GM12864 (cell line): Measurements from ENCODE around the gene PDSS2.
"Not testable (repeated sequence)": the region's sequence is repeated elsewhere in the genome, so short reads cannot be mapped to it uniquely, and the experiment has no call there.

Experiments used
- DNase-seq: peaks from one replicate; pipeline ENCODE4 v3.0.0-alpha.2; 2011; ENCODE audit warnings: low read depth
- H3K4me3 ChIP-seq: 2 replicates; pipeline ENCODE4 v1.5.1; 2011; ENCODE audit warnings: mild to moderate bottlenecking, low read depth, low read length, control low read depth
- TF ChIP-seq, protein P1 (sequence below): IDR thresholded peaks from 2 replicates; pipeline ENCODE4 v1.5.1; 2011; ENCODE audit warnings: low read depth, mild to moderate bottlenecking, moderate library complexity, low read length, control low read depth, inconsistent platforms; ENCODE audit errors: missing control alignments

PDSS2 gene

DNA sequence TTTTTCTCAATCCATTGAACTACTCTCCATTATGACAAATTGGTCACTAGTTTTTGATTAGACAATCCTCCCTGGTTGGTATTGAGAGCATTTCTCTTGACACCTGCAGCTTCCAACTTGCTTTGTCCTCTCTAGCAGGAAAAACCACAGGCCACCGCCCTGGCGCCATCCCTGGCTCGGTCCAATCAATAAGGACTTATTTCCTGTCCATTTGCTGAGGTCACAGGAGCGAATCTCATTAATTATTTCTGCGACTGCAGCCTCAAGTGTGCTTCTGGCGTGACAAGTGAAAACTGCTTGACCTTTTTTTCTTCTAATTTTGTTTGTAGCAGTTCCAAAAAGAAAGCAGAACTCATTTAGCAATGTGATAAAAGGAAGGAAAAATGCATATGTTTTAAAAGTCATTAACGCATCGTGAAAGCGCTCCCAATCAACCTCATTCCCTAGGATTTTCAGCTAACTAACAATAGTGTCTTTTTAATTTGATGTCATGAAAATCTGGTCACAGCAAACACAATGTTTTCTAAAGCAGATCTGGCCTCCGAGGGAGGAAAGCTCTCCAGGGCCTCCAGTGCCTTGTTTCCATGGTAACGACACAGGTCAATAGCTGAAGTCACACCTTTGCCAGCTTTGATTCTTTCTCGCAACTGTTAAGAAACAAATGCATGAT lies 305.1 kb downstream of the PDSS2 start:
- DNase-seq, result no peak
- TF ChIP-seq, protein P1, sequence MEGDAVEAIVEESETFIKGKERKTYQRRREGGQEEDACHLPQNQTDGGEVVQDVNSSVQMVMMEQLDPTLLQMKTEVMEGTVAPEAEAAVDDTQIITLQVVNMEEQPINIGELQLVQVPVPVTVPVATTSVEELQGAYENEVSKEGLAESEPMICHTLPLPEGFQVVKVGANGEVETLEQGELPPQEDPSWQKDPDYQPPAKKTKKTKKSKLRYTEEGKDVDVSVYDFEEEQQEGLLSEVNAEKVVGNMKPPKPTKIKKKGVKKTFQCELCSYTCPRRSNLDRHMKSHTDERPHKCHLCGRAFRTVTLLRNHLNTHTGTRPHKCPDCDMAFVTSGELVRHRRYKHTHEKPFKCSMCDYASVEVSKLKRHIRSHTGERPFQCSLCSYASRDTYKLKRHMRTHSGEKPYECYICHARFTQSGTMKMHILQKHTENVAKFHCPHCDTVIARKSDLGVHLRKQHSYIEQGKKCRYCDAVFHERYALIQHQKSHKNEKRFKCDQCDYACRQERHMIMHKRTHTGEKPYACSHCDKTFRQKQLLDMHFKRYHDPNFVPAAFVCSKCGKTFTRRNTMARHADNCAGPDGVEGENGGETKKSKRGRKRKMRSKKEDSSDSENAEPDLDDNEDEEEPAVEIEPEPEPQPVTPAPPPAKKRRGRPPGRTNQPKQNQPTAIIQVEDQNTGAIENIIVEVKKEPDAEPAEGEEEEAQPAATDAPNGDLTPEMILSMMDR, result no peak

DNA sequence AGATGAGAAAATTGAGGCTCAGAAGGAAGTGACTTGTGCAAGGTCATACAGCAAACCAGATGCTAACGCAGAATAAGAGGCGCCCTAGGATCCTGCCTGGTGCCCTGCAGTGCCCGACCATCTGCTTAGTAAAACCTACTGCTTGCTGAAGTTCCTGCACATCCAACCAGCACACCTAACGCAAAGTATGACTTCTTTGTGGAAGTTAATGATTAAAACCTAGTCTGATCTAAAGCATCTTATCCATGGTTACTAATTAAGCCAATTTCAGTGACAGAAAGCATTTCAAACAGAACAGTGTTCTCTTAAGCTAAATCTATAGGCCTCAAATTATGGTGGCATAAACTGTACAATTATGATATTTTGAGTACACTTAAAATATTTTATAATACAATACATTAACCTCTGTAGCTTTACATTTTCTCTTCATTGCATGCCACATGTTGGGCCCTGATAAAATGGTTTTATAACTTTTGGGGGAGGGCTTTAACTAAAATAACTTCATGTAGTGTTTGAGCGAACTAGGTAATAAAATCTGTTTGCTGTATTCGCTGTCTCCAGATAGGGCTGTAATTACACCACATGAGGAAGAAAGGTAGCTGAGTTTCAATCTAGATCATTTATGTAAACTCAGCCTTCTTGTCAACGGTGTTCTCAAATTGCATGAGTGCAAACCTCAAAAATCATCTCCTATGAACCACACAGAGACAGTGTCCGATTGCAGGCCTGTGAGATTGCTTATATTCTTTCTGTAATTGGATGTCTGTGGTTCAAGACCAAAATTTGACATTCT lies 306.5 kb downstream of the PDSS2 start:
- TF ChIP-seq, protein P1, result no peak
- no peak overlapping the region for H3K4me3 ChIP-seq
- no peak for DNase-seq

More for the DNA sequence above, 305.1 kb downstream of the PDSS2 start:
- H3K4me3 ChIP-seq, result no peak overlapping the region

DNA sequence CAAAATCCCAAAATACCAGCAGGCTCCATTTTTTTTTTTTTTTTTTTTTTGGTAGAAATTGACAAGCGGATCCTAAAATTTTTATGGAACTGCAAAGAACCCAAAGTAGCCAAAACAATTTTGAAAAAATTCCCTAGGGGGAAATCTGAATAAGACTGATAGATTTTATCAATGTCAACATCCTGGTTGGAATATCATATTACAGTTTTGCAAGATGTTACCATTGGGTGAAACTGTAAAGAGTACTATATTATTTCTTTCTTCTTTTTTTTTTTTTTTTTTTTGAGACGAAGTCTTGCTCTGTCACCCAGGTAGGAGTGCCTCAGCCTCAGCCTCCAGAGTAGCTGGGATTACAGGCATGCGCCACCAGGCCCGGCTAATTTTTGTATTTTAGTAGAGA lies 314.7 kb downstream of the PDSS2 start:
- no peak overlapping the region for H3K4me3 ChIP-seq
- no peak for DNase-seq
- TF ChIP-seq, protein P1, result no peak

DNA sequence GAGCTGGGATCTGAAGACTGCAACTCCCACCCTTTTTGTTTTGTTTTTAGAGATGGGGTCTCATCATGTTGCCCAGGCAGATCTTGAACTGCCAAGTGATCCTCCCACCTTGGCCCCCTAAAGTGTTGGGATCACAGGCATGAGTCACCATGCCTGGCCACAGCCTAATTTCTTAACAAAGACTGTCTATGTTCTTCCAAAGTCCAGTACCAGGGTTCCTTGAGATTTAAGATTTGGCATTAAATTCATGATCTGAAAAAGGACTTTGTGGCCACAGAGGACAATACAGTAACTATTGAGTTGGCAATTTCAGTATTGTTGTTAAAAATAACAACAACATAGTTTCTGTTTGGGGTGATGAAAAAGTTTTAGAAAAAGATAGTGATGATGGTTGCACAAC lies 315.4 kb downstream of the PDSS2 start:
- TF ChIP-seq, protein P1, result no peak
- no peak overlapping the region for H3K4me3 ChIP-seq
- DNase-seq, result no peak

DNA sequence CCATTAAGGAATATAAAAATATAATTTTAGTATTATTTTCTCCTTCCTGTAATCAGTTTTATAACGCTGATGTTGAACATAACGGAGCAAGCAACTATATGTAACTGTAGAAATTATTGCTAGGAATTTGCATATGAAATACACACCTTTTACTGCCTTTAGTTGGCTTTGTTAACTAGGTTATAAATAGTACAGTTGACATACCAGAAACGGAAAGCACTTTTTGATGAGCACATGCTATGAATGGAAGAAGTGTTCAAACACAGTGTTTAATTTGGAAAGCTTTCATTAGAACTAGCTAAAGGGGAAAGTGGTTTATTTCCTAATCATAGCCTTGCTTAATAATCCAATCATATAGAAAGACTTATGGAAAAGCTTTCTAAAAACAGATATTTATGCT lies 318.8 kb downstream of the PDSS2 start:
- TF ChIP-seq, protein P1, result no peak
- DNase-seq, result no peak
- no peak overlapping the region for H3K4me3 ChIP-seq

DNA sequence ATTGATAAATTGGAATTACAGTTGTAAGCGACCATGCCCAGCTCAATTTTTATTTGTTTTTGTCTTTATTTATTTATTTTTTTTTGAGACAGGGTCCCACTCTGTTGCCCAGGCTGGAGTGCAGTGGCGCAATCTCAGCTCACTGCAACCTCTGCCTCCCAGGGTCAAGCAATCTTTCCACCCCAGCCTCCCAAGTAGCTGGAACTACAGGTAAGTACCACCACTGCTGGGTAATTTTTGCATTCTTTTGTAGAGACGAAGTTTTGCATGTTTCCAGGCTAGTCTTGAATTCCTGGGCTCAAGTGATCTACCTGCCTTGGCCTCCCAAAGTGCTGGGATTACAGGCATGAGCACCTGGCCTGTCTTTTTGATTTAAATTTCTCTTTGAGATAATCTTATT lies 323.0 kb downstream of the PDSS2 start:
- not testable (repeated sequence) for H3K4me3 ChIP-seq, DNase-seq

DNA sequence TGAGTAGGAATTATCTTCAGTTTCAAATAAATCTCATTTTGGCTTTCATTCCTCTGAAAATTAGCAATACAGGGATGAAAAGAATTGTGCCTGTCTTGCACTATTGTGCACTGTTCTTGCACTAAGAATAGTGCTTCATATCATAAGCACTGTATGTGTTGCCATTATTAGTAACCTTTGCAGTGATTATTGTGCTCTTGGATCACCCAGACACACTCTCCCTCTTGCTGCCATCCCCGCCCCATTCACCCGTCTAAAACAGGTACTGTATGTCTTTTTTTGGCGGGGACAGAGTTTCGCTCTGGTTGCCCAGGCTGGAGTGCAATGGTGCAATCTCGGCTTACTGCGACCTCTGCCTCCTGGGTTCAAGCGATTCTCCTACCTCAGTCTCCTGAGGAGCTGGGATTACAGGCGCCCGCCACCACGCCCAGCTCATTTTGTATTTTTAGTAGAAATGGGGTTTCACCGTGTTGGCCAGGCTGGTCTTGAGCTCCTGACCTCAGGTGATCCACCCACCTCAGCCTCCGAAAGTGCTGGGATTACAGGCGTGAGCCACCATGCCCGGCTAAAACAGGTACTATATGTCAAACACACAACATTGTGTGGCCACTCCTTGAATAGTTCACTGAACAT lies 324.2 kb downstream of the PDSS2 start:
- not testable (repeated sequence) for DNase-seq

More for the DNA sequence above, 324.2 kb downstream of the PDSS2 start:
- not testable (repeated sequence) for H3K4me3 ChIP-seq
